HepG2 (cell line): ENCODE data around the gene SLC35B3. TPM values are rescaled to one million over a fixed set of nuclear protein-coding genes. Genes with fewer than 3 reads are reported as not detected.

Experiments
- ATM ChIP-seq: fragments of 450-650 bp; IDR thresholded peaks from 2 replicates; pipeline ENCODE4 v1.7.1; 2017; ENCODE audit warnings: mild to moderate bottlenecking, borderline replicate concordance
- FOSL1 ChIP-seq: sonication (generic); formaldehyde crosslinking; IDR thresholded peaks from 2 replicates; pipeline ENCODE4 v1.9.0; 2021; ENCODE audit warnings: missing genetic modification reagents, borderline replicate concordance
- KIAA2018 ChIP-seq: sonication (generic); formaldehyde crosslinking; IDR thresholded peaks from 2 replicates; pipeline ENCODE4 v1.5.0; 2020; ENCODE audit warnings: mild to moderate bottlenecking, missing genetic modification reagents, borderline replicate concordance
- PHF8 ChIP-seq: sonication (generic); formaldehyde crosslinking; IDR thresholded peaks from 2 replicates; pipeline ENCODE4 v1.5.0; 2020; ENCODE audit warnings: missing genetic modification reagents
- SALL1 ChIP-seq: sonication (generic); formaldehyde crosslinking; IDR thresholded peaks from 2 replicates; pipeline ENCODE4 v1.8.0; 2022; ENCODE audit warnings: mild to moderate bottlenecking, missing genetic modification reagents
- SRSF4 ChIP-seq: fragments of 200-400 bp; formaldehyde crosslinking; IDR thresholded peaks from one replicate; pipeline ENCODE4 v1.6.1; 2018; ENCODE audit warnings: mild to moderate bottlenecking, low read depth, low read length, moderate library complexity; ENCODE audit not compliant: poor library complexity, severe bottlenecking
- TEAD3 ChIP-seq: optimal IDR thresholded peaks from 2 replicates; pipeline ENCODE3; 2016; ENCODE audit warnings: borderline replicate concordance
- ZNF232 ChIP-seq: sonication (generic); formaldehyde crosslinking; IDR thresholded peaks from 2 replicates; pipeline ENCODE4 v1.4.0; 2020; ENCODE audit warnings: missing genetic modification reagents, borderline replicate concordance
- ZNF3 ChIP-seq: IDR thresholded peaks from 2 replicates; pipeline ENCODE4 v1.7.0; 2017; ENCODE audit warnings: inconsistent platforms
- ZNF510 ChIP-seq: sonication (generic); formaldehyde crosslinking; IDR thresholded peaks from 2 replicates; pipeline ENCODE4 v1.4.0; 2020; ENCODE audit warnings: low read depth, mild to moderate bottlenecking, missing genetic modification reagents
- ZNF709 ChIP-seq: sonication (generic); formaldehyde crosslinking; IDR thresholded peaks from 2 replicates; pipeline ENCODE4 v1.5.0; 2020; ENCODE audit warnings: mild to moderate bottlenecking, missing genetic modification reagents
- polyA plus RNA-seq, 8 experiments: library from polyadenylated mRNA; depleted of rRNA in 3 of 8; stranded (reverse) in 7 of 8; unstranded in 1 of 8; fragments of >200 nt; fragmentation: Illumina TruSeq in 4 of 8; extraction: Trizol in 4 of 8; gene quantifications; 2 replicates each; pipeline versions ENCODE4 v1.2.1 to v1.2.3, GENCODE V29; 2011 to 2016; ENCODE audit warnings: low read depth in 4 of 8, missing spikeins in 1 of 8, mixed read lengths in 1 of 8; ENCODE audit not compliant: insufficient read depth in 1 of 8
- total RNA-seq, 5 experiments: library from RNA; depleted of rRNA; stranded (reverse); fragments of >200 nt; fragmentation: Illumina TruSeq; extraction: Trizol; gene quantifications; 2 replicates each; pipeline ENCODE4 v1.2.3, GENCODE V29; 2016; ENCODE audit warnings: low read depth in 1 of 5
- TF ChIP-seq, protein P1 (sequence below): sonication (generic); formaldehyde crosslinking; IDR thresholded peaks from 2 replicates; pipeline ENCODE4 v1.4.0; 2020; ENCODE audit warnings: mild to moderate bottlenecking, missing genetic modification reagents

SLC35B3 gene
- total and polyA plus RNA-seq, 2 of the 13 experiments (the other 11 are each of a cell fraction or from before 2014, with no cell fraction given) = 8.7 to 13.5 TPM

DNA sequence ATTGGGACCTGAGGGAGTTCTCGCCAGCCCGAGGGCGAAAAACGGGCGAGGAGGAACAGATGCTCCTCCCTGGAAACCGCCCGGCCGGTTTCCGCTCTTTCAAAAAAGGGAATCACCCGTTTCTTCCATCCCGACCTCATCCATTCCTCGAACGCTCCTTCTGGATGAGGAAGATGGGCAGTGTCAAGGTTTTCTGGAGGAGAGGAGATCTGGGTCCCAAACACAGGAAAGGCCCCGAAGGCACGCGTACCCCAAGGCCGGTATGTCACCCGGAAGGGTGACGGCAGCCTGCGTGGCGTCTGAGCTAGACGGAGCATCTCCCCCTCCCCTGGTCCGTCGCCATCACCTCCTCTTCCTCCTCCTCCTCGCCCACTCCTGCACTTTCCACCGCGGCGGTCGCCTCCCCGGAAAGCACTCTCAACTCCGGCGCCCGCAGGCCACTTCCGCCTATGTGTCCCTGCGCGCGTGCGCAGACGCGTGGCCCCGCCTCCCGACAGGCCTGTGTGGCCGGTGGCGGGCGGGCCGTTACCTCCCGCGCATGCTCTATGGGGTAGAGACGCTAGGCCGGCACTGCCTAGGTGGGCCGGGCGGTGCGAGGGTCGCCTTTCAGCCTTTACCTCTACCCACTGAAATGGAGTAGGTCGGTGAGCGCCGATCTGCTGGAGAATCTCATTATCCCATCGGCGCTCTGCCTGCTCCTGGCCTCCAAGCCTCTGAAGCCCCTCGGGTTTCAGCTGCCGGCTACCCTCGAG lies at the start of gene SLC35B3 (continued):
- 0 out of 2 replicates have a peak, but pooled peaks have one; percentile 70 for TF ChIP-seq KIAA2018 (CRISPR knock-in tag)
- peak; percentile 29; the same call in 1 of the 2 replicates for TF ChIP-seq FOSL1 (CRISPR knock-in tag)
- TF ChIP-seq ZNF510 (CRISPR knock-in tag) = peak; percentile 78; the same call in 1 of the 2 replicates
- TF ChIP-seq PHF8 = peak; percentile 98
- TF ChIP-seq ZNF709 (CRISPR knock-in tag) = peak; percentile 66; the same call in 1 of the 2 replicates
- TF ChIP-seq TEAD3 = peak; percentile 52
- TF ChIP-seq ATM = no peak
- TF ChIP-seq, protein P1, sequence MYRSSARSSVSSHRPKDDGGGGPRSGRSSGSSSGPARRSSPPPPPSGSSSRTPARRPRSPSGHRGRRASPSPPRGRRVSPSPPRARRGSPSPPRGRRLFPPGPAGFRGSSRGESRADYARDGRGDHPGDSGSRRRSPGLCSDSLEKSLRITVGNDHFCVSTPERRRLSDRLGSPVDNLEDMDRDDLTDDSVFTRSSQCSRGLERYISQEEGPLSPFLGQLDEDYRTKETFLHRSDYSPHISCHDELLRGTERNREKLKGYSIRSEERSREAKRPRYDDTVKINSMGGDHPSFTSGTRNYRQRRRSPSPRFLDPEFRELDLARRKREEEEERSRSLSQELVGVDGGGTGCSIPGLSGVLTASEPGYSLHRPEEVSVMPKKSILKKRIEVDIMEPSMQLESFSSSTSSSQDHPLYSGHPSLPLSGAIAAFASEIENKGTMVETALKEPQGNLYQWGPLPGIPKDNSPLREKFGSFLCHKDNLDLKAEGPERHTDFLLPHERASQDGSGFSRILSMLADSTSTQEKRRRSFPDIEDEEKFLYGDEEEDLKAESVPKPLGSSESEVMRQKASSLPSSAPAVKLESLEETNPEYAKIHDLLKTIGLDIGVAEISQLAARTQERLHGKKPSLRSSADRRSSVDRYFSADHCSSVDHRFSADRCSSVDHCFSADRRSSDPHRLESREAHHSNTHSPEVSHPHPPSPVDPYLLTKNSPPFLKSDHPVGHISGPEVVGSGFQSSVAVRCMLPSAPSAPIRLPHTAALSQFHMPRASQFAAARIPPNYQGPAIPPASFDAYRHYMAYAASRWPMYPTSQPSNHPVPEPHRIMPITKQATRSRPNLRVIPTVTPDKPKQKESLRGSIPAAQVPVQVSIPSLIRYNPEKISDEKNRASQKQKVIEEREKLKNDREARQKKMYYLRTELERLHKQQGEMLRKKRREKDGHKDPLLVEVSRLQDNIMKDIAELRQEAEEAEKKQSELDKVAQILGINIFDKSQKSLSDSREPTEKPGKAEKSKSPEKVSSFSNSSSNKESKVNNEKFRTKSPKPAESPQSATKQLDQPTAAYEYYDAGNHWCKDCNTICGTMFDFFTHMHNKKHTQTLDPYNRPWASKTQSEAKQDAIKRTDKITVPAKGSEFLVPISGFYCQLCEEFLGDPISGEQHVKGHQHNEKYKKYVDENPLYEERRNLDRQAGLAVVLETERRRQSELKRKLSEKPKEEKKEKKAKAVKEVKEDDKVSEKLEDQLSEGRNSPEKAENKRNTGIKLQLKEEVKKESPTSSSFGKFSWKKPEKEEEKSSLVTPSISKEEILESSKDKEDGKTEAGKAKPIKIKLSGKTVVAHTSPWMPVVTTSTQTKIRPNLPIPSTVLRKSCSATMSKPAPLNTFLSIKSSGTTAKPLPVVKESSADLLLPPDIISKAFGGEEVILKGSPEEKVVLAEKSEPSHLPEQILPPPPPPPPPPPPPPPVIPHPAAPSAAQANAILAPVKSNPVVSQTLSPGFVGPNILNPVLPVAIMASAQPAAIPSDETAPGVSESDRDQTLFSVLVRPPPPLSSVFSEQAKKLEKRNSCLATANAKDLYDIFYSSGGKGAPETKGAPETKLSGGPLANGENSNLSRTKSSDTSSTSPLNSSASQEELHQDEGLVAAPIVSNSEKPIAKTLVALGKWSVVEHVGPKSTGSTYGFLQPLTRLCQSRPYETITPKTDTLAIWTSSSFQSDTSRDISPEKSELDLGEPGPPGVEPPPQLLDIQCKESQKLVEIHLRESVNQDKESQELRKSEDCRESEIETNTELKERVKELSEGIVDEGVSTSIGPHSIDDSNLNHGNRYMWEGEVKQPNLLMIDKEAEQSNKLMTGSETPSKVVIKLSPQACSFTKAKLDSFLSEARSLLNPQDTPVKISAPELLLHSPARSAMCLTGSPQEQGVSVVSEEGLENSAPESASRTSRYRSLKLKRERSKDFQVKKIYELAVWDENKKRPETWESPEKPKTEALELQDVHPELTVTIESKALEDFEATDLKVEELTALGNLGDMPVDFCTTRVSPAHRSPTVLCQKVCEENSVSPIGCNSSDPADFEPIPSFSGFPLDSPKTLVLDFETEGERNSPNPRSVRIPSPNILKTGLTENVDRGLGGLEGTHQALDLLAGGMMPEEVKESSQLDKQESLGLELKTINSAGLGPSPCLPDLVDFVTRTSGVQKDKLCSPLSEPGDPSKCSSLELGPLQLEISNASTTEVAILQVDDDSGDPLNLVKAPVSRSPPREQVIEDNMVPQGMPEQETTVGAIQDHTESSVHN (CRISPR knock-in tag) = no peak
- no peak; the same call in 1 of the 2 replicates for TF ChIP-seq ZNF232 (CRISPR knock-in tag)
- peak; percentile 89 for TF ChIP-seq SALL1 (CRISPR knock-in tag)
- no peak for TF ChIP-seq SRSF4
- 0 out of 2 replicates have a peak, but pooled peaks have one; percentile 11 for TF ChIP-seq ZNF3 (CRISPR knock-in tag)
